Amygdala (tissue), 56 donors: ENCODE results near the gene HINFP.
"Not testable (repeated sequence)": the region's sequence is repeated elsewhere in the genome, so short reads cannot be mapped to it uniquely, and the experiment has no call there.

Experiments
- DNase-seq, 56 donors: peaks; one replicate each; lab custom pipeline; 2025; lab: John Stamatoyannopoulos, UW

The HINFP gene

GRCh38 chr11:119152604-119153003, 31.2 kb downstream of the HINFP start:
- DNase-seq = no peak

GRCh38 chr11:119153049-119153818, 31.9 kb downstream of the HINFP start:
- no peak for DNase-seq

GRCh38 chr11:119154178-119154577, 32.8 kb downstream of the HINFP start:
- DNase-seq = no peak

GRCh38 chr11:119155733-119156492, 34.5 kb downstream of the HINFP start:
- no peak for DNase-seq

GRCh38 chr11:119156496-119156895, 35.1 kb downstream of the HINFP start:
- DNase-seq = no peak

- DNase-seq = no peak
Measured at GRCh38 chr11:119157063-119157462, 35.7 kb downstream of the HINFP start.

GRCh38 chr11:119158467-119158866, 37.1 kb downstream of the HINFP start:
- no peak for DNase-seq

GRCh38 chr11:119160151-119160550, 38.8 kb downstream of the HINFP start:
- no peak for DNase-seq

- DNase-seq = no peak
Measured at GRCh38 chr11:119161871-119162270, 40.5 kb downstream of the HINFP start.

- no peak for DNase-seq
Measured at GRCh38 chr11:119166368-119167076, 45.1 kb downstream of the HINFP start.

GRCh38 chr11:119167077-119167458, 45.7 kb downstream of the HINFP start:
- not testable (repeated sequence) for DNase-seq

- no peak for DNase-seq
Measured at GRCh38 chr11:119167933-119168332, 46.6 kb downstream of the HINFP start.

GRCh38 chr11:119168471-119169281, 47.3 kb downstream of the HINFP start, which contains the start of gene NLRX1:
TSS of gene NLRX1 (plus strand) at chr11:119168725. CDS start at chr11:119171404, 2,679 bp downstream.
- peak in 54 of 56 donors; percentile 11 to 79 (median 56) for DNase-seq

GRCh38 chr11:119169282-119169719, 47.9 kb downstream of the HINFP start:
- peak in 2 of 56 donors; percentile 4 to 53 for DNase-seq

GRCh38 chr11:119172513-119172912, 51.1 kb downstream of the HINFP start:
- peak in 1 of 56 donors; percentile 4 for DNase-seq

GRCh38 chr11:119173453-119173852, 52.1 kb downstream of the HINFP start:
- no peak for DNase-seq

GRCh38 chr11:119175493-119176077, 54.2 kb downstream of the HINFP start:
- DNase-seq = no peak

GRCh38 chr11:119178166-119178680, 56.8 kb downstream of the HINFP start:
- DNase-seq = no peak

- no peak for DNase-seq
Measured at GRCh38 chr11:119179342-119179741, 58.0 kb downstream of the HINFP start.

GRCh38 chr11:119179983-119180382, 58.6 kb downstream of the HINFP start:
- DNase-seq = no peak
